Muscle of arm (tissue), 12 donors: Measurements from ENCODE around the gene ZMYND10. TPM values are rescaled to one million over a fixed set of nuclear protein-coding genes. Genes with fewer than 3 reads are reported as not detected.

Experiments
- polyA plus RNA-seq, 12 donors: library from polyadenylated mRNA; unstranded; fragments of 120-200 nt; gene quantifications; one replicate each; pipeline ENCODE4 v1.2.1, GENCODE V29; 2013; ENCODE audit not compliant: insufficient read length in 12 of 12

Gene ZMYND10
- polyA plus RNA-seq, 12 donors: 0.65 to 1.7 (median 0.83) TPM; not detected in 2

Other genes starting within 250 kb of the ZMYND10 start
- gene SEMA3F, start 190.4 kb downstream of the ZMYND10 start, polyA plus RNA-seq: 10 to 100 TPM in 9 of 12 donors, 1 to 10 TPM in 2, not detected in 1; 6.4 to 70.8 (median 14.0) TPM
- gene GNAT1, start 154.1 kb downstream of the ZMYND10 start, polyA plus RNA-seq: under 1 TPM in 3 of 12 donors, not detected in 9; 0.08 to 0.23 (median 0.21) TPM
- gene SLC38A3, start 140.5 kb downstream of the ZMYND10 start, polyA plus RNA-seq: 1 to 10 TPM in 10 of 12 donors, not detected in 2; 1.3 to 4.3 (median 3.1) TPM
- gene GNAI2, start 109.5 kb downstream of the ZMYND10 start, polyA plus RNA-seq: 100 to 1,000 TPM; 153 to 270 (median 174) TPM
- 10 to 100 TPM in 11 of 12 donors, not detected in 1; 30.1 to 92.7 (median 35.2) TPM for gene SEMA3B, start 76.6 kb downstream of the ZMYND10 start, polyA plus RNA-seq
- 10 to 100 TPM in 10 of 12 donors, 1 to 10 TPM in 1, not detected in 1; 8.2 to 40.8 (median 26.1) TPM for gene LSMEM2, start 66.6 kb downstream of the ZMYND10 start, polyA plus RNA-seq
- 10 to 100 TPM in 11 of 12 donors, not detected in 1; 33.8 to 53.7 (median 48.0) TPM for gene IFRD2, start 53.3 kb downstream of the ZMYND10 start, polyA plus RNA-seq
- gene HYAL3, start 46.3 kb downstream of the ZMYND10 start, polyA plus RNA-seq: 1 to 10 TPM in 10 of 12 donors, not detected in 2; 1.2 to 4.4 (median 2.1) TPM
- 10 to 100 TPM in 1 of 12 donors, 1 to 10 TPM in 9, not detected in 2; 4.5 to 12.5 (median 6.1) TPM for gene NAA80, start 46.3 kb downstream of the ZMYND10 start, polyA plus RNA-seq
- 1 to 10 TPM in 8 of 12 donors, under 1 TPM in 2, not detected in 2; 0.95 to 3.3 (median 1.8) TPM for gene HYAL1, start 42.2 kb downstream of the ZMYND10 start, polyA plus RNA-seq
- gene HYAL2, start 23.0 kb downstream of the ZMYND10 start, polyA plus RNA-seq: 10 to 100 TPM in 11 of 12 donors, not detected in 1; 30.9 to 43.9 (median 36.9) TPM
- 10 to 100 TPM in 11 of 12 donors, not detected in 1; 12.5 to 45.3 (median 15.9) TPM for gene TUSC2, start 17.5 kb downstream of the ZMYND10 start, polyA plus RNA-seq
- gene RASSF1, start 4.9 kb downstream of the ZMYND10 start, polyA plus RNA-seq: 10 to 100 TPM in 11 of 12 donors, not detected in 1; 26.1 to 42.4 (median 33.0) TPM
- 10 to 100 TPM in 10 of 12 donors, 1 to 10 TPM in 1, not detected in 1; 7.5 to 21.8 (median 18.0) TPM for gene NPRL2, start 5.0 kb upstream of the ZMYND10 start, polyA plus RNA-seq
- gene CYB561D2, start 5.1 kb upstream of the ZMYND10 start, polyA plus RNA-seq: 1 to 10 TPM in 10 of 12 donors, not detected in 2; 4.3 to 7.8 (median 6.7) TPM
- gene TMEM115, start 13.8 kb upstream of the ZMYND10 start, polyA plus RNA-seq: 10 to 100 TPM in 11 of 12 donors, not detected in 1; 19.5 to 29.1 (median 22.9) TPM
- gene CACNA2D2, start 157.9 kb upstream of the ZMYND10 start, polyA plus RNA-seq: 10 to 100 TPM in 2 of 12 donors, 1 to 10 TPM in 9, not detected in 1; 5.0 to 12.5 (median 7.7) TPM
- 10 to 100 TPM in 11 of 12 donors, not detected in 1; 13.0 to 24.8 (median 17.3) TPM for gene C3orf18, start 222.0 kb upstream of the ZMYND10 start, polyA plus RNA-seq
- 10 to 100 TPM in 11 of 12 donors, not detected in 1; 14.6 to 21.7 (median 17.0) TPM for gene HEMK1, start 223.8 kb upstream of the ZMYND10 start, polyA plus RNA-seq